ENCODE data around the gene GTF2F2.
"Not testable (repeated sequence)": the region's sequence is repeated elsewhere in the genome, so short reads cannot be mapped to it uniquely, and the experiment has no call there.

Gene GTF2F2

DNA sequence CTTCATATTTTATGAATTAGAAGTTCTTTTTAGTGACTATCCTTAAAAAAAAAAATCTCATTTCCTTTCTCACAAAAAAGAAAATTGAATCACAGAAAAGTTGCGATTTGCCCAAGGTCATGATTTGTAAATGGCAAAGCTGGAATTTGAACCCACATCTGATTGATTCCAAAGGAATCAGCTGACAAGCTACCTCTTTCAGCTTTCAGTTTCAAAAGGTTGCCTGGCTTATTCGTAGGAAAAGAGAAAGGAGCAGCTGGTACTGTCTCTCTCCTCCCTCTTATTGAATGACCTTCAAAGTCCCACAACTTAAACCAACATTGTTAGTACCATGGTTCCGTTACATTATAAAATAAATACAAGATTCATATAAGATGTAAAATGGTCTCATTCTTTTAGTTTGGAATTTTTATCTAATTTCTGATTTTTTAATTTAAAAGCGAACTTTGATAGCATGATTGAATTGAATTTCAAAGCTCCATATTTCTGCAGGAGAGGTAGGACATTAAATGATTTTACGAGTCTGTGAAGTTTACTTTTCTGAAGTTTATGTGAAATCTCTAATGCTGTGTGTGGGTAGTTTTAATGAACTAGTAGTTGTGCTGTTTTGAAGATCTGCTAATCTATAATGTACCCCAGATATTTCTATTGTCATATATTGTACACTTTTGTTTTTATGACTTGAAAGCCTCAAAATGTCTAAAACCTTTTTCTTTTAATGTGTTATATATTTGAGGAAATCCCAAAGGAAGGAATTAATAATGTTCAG, 99.0 kb downstream of the GTF2F2 start:
- no peak for DNase-seq

DNA sequence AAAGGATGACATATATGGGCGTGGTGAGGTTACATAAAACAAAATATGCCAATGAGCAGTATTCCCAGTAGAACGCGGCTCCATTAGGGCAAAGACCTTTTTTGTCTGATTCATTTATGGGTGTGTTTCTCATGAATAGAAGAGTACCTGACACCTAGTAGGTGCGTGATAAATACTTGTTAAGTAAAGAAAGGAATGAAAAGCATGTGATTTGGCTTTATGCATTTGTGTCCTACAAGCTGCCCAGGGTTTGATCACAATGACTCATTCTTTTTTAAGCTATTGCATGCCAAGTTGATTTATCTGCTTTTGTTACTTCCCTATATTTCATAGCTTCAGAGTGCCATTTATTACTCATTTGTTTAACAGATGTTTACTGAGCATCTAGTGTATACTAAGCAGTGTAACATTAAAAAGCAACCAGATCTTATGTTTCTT, 99.6 kb downstream of the GTF2F2 start:
- DNase-seq, result no peak

GRCh38 chr13:45220403-45220802, 100.1 kb downstream of the GTF2F2 start:
- DNase-seq, result no peak

DNA sequence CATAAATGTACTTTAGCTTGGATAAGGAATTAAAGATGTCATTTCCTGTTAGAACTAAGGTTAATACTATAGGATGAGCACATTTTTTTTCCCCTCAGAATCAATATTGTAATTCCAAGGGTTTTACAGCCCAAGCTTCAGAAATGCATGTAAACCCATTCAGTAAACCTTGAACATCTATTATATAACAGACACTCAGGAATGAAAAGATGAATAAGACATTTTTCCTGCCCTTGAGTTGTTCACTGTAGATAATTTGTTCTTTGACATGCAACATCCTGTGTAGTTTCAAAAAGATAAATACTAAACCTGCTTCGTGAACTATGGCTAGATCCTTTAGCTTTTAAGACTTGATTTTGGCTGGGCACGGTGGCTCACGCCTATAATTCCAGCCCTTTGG, 102.2 kb downstream of the GTF2F2 start:
- no peak for DNase-seq

DNA sequence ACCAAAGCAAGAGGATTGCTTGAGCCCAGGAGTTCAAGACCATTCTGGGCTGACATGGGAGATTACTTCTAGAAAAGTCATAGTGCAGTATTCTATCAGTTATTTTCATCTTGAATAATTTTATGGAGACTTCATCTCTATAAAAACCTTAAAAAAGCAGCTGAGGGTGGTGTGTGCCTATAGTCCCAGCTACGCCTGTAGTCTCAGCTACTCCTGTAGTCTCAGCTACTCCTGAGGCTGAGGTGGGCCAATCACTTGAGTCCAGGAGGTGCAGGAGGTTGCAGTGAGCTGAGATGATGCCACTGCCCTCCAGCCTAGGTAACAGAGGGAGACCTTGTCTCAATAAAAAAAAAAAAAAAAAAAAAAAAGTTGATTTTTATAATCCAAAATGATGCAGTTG, 102.6 kb downstream of the GTF2F2 start:
- DNase-seq, result no peak

GRCh38 chr13:45224176-45224575, 103.9 kb downstream of the GTF2F2 start:
- DNase-seq, result no peak

DNA sequence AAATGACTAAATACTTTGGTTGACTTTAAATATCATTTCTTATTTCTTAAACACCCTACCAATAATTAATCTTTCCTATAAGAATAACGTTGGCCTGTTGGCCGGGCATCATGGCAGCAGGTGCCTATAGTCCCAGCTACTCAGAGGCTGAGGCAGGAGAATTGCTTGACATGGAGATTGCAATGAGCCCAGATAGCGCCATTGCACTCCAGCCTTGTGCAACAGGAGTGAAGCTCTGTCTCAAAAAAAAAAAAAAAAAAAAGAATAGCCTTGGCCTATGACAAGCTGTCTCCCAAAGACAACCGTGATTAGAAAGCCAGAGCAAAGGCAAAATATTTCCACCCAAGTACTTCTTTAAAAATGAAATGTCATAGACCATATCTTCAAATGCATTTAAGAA, 105.1 kb downstream of the GTF2F2 start:
- no peak for DNase-seq

- no peak for DNase-seq
Observed at GRCh38 chr13:45226024-45226423, 105.7 kb downstream of the GTF2F2 start.

DNA sequence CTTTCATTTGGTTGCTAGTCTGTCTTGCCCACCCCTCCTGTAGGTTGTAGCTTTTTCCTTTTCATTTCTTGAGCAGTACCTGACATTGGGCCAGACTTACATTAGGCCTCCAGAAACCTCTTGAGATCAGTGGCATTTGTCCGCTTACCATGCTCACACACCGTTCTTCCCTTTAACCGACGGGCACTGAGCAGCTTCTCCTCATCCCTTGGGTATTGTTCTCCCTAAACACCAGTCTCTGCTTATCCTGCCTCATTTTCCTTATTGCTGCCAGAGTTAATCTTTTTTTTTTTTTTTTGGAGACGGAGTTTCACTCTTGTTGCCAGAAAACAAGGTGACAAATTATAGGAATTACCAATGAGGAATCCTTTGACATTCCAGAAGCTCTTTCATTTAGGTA, 107.7 kb downstream of the GTF2F2 start:
- no peak for DNase-seq

GRCh38 chr13:45229172-45229571, 108.9 kb downstream of the GTF2F2 start:
- no peak for DNase-seq

DNA sequence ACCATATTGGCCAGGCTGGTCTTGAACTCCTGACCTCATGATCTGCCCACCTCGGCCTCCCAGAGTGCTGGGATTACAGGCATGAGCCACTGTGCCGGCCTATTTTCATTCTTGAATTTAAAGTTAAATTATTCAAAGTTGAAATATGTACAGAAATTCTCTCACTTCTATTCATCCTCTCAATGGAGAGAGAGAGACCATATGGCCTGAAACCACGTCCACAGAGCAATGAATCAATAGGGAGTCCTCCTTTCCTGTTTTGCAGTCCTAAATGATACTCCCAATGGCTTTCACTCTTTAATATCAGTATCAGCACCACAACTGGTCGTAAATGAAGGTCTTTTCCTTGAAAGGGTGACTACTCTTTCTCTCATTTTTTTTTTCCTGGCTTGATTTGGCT, 111.0 kb downstream of the GTF2F2 start:
- DNase-seq, result no peak

DNA sequence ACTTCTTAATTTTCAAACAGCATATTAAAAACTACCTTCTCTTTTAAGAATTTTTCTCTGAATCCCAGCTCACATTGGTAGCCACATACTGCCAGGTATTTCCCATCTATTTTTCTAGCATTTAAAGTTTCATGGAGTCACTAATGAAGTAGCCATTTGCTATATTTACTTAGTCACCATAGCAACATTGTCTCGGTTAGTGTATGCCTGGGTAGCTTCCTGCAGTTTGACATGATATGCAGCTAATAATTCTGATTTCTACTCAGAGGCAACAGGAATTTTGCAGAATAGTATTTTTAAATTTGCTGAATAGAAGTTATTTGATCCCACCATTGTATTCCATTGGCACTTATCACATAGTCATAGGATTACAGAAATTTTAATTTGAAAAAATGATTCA, 111.4 kb downstream of the GTF2F2 start:
- no peak for DNase-seq

DNA sequence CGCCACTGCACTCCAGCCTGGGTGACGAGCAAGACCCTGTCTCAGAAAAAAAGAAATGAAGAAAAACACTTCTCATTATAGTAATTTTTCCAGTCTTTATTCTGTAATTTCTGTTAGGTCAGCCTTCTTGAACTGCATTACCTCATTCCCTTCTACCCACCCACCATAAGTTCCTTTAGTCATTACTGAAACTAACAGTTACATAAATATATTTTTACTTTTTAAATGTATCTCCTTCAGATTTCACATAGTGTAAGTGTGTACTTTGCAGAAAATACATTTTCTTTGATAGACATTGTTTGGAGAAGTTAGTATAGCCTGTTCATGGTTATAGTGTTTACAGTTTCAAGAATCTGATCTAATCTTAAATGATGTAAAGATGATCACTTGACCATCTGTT, 112.3 kb downstream of the GTF2F2 start:
- DNase-seq, result no peak

GRCh38 chr13:45238945-45239795, 118.9 kb downstream of the GTF2F2 start:
- DNase-seq, result no peak

- no peak for DNase-seq
Observed at GRCh38 chr13:45240143-45240542, 119.8 kb downstream of the GTF2F2 start.

DNA sequence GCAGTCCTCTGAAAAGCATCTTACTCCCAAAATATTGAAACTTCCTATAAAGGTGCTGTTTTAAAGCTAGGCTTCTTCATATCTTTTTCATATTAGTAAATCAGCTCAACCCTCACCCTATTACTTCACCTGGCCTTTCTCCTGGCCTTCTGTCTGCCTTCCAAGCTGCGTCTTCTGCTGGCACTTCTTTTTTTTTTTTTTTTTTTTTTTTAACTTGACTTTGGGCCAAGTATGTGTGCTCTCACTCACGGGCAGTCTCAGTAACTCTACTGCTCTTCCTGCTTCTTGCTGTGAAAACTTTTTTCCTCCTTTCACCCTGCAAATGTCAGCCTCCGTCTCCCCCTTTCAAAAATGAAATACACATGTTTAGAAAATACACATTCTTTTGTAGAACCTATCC, 121.8 kb downstream of the GTF2F2 start:
- DNase-seq, result no peak

GRCh38 chr13:45242524-45242923, 122.2 kb downstream of the GTF2F2 start:
- DNase-seq, result no peak

DNA sequence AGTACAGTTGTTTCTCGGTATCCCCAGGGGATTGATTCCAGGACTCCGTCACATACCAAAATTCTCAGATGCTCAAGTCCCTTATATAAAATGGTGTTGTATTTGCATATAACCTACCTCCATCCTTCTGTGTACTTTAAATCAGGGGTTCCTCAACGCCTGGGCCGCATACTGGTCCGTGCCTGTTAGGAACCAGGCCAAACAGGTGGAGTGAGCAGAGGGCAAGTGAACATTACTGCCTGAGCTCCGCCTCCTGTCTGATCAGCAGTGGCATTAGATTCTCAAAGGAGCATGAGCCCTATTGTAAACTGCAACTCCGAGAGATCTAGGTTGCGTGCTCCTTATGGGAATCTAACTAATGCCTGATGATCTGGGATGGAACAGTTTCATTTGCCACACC, 122.8 kb downstream of the GTF2F2 start:
- no peak for DNase-seq

GRCh38 chr13:45244736-45245135, 124.4 kb downstream of the GTF2F2 start:
- DNase-seq, result not testable (repeated sequence)

DNA sequence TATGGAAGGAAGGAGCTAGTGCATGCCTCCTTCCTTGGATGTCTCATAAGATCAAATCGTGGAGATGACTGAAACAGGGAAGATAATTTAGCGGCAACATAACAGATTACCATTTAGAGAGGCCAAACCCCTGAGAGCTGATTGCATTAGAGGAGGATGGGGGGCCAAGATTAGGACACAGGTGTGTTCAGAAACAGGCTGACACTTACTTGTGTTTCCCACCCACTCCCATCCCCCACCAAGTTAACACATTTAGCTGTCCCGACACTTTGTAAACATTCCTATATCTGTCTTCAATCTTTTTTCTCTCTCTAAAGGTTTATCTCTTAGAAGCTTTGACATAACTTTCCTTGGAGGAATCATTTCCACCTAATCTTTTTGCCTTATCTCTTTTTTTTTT, 129.4 kb downstream of the GTF2F2 start:
- DNase-seq, result no peak

- DNase-seq, result no peak
Observed at GRCh38 chr13:45254396-45254795, 134.1 kb downstream of the GTF2F2 start.

GRCh38 chr13:45255247-45255987, 135.1 kb downstream of the GTF2F2 start:
- no peak for DNase-seq

DNA sequence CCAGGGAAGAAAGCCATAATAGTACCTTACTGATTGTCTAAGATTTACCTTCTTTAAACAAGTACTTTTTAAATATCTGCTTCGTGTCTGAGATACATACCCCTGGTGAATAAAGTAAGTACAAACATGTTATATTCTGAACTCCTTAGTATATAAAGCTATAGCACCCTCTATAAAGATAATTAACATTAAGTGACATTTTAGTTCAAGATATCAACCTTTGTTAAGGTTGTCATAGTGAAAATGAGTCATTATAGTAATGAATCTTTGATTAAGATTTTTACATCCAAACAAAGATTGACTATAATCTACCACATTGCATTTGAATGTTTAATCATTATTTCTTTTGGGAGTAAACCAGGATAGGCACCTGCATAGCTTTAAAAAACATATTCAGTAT, 135.9 kb downstream of the GTF2F2 start:
- DNase-seq, result no peak

Measured in NCI-H2107 (cell line).